ENCODE measurements around the gene SMPDL3A.
A peak's percentile ranks its signal among the peaks of the same experiment; 100 is the strongest.
"Not testable (repeated sequence)": the region's sequence is repeated elsewhere in the genome, so short reads cannot be mapped to it uniquely, and the experiment has no call there.

Gene SMPDL3A, protein sequence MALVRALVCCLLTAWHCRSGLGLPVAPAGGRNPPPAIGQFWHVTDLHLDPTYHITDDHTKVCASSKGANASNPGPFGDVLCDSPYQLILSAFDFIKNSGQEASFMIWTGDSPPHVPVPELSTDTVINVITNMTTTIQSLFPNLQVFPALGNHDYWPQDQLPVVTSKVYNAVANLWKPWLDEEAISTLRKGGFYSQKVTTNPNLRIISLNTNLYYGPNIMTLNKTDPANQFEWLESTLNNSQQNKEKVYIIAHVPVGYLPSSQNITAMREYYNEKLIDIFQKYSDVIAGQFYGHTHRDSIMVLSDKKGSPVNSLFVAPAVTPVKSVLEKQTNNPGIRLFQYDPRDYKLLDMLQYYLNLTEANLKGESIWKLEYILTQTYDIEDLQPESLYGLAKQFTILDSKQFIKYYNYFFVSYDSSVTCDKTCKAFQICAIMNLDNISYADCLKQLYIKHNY

GRCh38 chr6:122789182-122790027 is at the start of gene SMPDL3A:
TSS of gene SMPDL3A (plus strand) at chr6:122789258. CDS start at chr6:122789347, 89 bp downstream.
- peak; percentile 66 for DNase-seq (ENCODE audit: low spot score)
- in situ Hi-C loops (cut with MboI; ENCODE audit: low sequenced_read_pairs, unreplicated experiment): no loop called here
- peak; percentile 27 for TF ChIP-seq CTCF (IDR thresholded peaks at IDR 0.05; ENCODE audit: borderline replicate concordance, control extremely low read depth, extremely low read depth, insufficient read depth, missing control alignments)

- in situ Hi-C loops (cut with MboI; ENCODE audit: low sequenced_read_pairs, unreplicated experiment): loop anchor here (10.0 to 25.0 kb wide), 2 partner anchors 95 to 572 kb away; no protein-coding TSS in a partner anchor
- DNase-seq (ENCODE audit: low spot score): no peak
- no peak for TF ChIP-seq CTCF (IDR thresholded peaks at IDR 0.05; ENCODE audit: borderline replicate concordance, control extremely low read depth, extremely low read depth, insufficient read depth, missing control alignments)
Observed at GRCh38 chr6:122740091-122740490, 49.0 kb upstream of the SMPDL3A start.

DNA sequence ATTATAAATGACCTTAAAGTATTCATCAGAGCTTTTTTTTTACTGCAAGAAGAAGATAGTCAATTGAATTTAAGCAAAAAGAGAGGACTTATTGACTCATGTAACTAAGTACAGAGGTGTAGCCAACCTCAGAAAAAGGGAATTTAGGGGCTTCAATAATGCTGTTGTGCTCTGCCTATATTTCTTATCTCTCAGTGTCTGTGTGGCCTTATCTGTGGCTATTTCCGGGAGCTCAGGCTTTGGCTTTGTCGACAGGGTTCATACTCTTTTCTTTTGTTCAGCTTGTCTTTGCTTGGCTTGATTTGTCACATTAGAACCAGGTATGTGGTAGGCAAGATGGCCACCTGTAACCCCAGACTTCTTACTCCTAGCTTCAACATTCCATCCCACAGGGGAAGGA is 48.1 kb upstream of the SMPDL3A start:
- DNase-seq (ENCODE audit: low spot score): no peak
- TF ChIP-seq CTCF (IDR thresholded peaks at IDR 0.05; ENCODE audit: borderline replicate concordance, control extremely low read depth, extremely low read depth, insufficient read depth, missing control alignments): no peak
- in situ Hi-C loops (cut with MboI; ENCODE audit: low sequenced_read_pairs, unreplicated experiment): loop anchor here (10.0 to 25.0 kb wide), 2 partner anchors 94 to 571 kb away; no protein-coding TSS in a partner anchor

DNA sequence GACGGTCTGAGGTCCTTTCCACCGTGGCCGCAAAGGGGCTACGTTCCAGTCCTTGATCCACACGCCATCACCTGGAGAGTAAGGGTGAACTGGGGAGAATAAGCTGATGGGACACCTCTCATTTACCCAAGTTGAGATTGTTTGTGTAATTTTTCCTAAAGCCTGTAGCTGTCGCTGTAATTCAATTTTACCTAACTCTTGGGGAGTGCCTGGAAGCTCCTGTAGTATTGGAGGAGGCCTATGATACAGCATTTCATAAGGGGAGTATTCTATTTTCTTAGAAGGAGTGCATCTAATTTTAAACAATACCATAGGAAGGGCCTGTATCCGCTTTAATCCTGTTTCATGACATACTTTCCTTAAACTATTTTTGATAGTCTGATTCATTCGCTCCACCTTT is 44.8 kb upstream of the SMPDL3A start:
- not testable (repeated sequence) for DNase-seq (ENCODE audit: low spot score)
- in situ Hi-C loops (cut with MboI; ENCODE audit: low sequenced_read_pairs, unreplicated experiment): loop anchor here (10.0 to 25.0 kb wide), 2 partner anchors 91 to 568 kb away; no protein-coding TSS in a partner anchor

DNA sequence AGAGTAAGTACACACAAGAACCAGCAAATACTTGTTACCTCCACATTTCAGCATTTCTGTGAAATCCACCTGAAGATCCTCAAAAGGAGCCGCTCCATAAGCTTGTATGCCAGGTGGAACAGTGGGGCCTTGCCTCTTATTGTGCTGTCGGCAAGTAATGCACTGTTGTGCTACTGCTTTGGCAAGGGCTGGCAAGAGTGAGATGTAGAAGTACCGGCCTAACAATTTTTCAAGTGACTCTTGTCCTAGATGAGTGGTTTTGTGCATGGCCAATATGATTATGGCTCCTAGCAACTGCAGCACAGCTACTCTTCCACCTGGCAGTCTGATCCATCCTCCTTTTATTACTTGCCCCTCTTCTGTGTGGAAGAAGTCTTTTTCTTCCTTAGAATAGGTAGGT is 44.2 kb upstream of the SMPDL3A start:
- in situ Hi-C loops (cut with MboI; ENCODE audit: low sequenced_read_pairs, unreplicated experiment): loop anchor here (10.0 to 25.0 kb wide), 2 partner anchors 90 to 567 kb away; no protein-coding TSS in a partner anchor
- DNase-seq (ENCODE audit: low spot score): not testable (repeated sequence)

DNA sequence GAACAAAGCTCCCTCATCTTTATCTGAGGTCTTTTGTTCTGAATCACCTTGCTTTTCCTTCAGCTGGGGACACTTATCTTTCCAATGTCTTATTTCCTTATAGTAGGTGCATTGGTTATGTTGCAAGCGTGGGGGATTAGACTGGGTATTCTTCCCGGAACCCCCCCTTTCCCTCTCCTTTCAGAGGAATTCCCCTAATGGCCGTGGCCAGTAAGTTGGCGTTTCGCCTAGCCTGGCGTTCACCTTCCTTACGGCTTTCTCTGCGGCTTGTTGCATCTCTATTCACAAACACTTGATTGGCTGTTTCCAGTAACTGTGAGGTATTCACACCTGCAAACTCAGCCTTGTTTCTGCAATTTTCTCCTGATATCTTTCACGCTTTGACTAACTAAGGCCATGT is 42.4 kb upstream of the SMPDL3A start:
- no peak for DNase-seq (ENCODE audit: low spot score)
- no peak for TF ChIP-seq CTCF (IDR thresholded peaks at IDR 0.05; ENCODE audit: borderline replicate concordance, control extremely low read depth, extremely low read depth, insufficient read depth, missing control alignments)
- in situ Hi-C loops (cut with MboI; ENCODE audit: low sequenced_read_pairs, unreplicated experiment): loop anchor here (10.0 to 25.0 kb wide), 2 partner anchors 88 to 566 kb away; no protein-coding TSS in a partner anchor

- in situ Hi-C loops (cut with MboI; ENCODE audit: low sequenced_read_pairs, unreplicated experiment): loop anchor here (10.0 to 25.0 kb wide), 2 partner anchors 87 to 565 kb away; no protein-coding TSS in a partner anchor
- no peak for DNase-seq (ENCODE audit: low spot score)
- no peak for TF ChIP-seq CTCF (IDR thresholded peaks at IDR 0.05; ENCODE audit: borderline replicate concordance, control extremely low read depth, extremely low read depth, insufficient read depth, missing control alignments)
Observed at GRCh38 chr6:122747573-122747972, 41.5 kb upstream of the SMPDL3A start.

- in situ Hi-C loops (cut with MboI; ENCODE audit: low sequenced_read_pairs, unreplicated experiment): loop anchor here (10.0 to 25.0 kb wide), 2 partner anchors 86 to 563 kb away; no protein-coding TSS in a partner anchor
- DNase-seq (ENCODE audit: low spot score): not testable (repeated sequence)
Observed at GRCh38 chr6:122748945-122749344, 40.1 kb upstream of the SMPDL3A start.

Measured in GM13976 (cell line).